SH-SY5Y (cell line): ENCODE measurements around the gene VSTM2B.

Experiments
- GATA2 ChIP-seq: IDR thresholded peaks from 2 replicates; pipeline ENCODE4 v1.6.1; 2011; ENCODE audit warnings: mild to moderate bottlenecking, low read depth, low read length
- GATA3 ChIP-seq: IDR thresholded peaks from 2 replicates; pipeline ENCODE4 v1.6.1; 2011; ENCODE audit warnings: low read depth, mild to moderate bottlenecking, low read length, moderate library complexity

- TF ChIP-seq GATA3: no peak
- TF ChIP-seq GATA2: no peak
Observed at GRCh38 chr19:29516821-29517395, 8.9 kb upstream of the VSTM2B start.
